WTC11 (cell line): ENCODE measurements around the gene LYG1. TPM values are rescaled to one million over a fixed set of nuclear protein-coding genes. Genes with fewer than 3 reads are reported as not detected.

Experiments used
- ATAC-seq: fragments of 200-7000 bp; cut with Tn5 transposase; 2 replicates; pipeline ENCODE4 v1.10.0; 2021; ENCODE audit warnings: mild to moderate bottlenecking, moderate library complexity
- CTCF ChIA-PET: fragments of 300-600 bp; sonication (Branson Sonifier 250); formaldehyde crosslinking; loops from one replicate; lab custom pipeline; 2021; ENCODE audit warnings: antibody characterized with exemption; lab: Charles Lee
- POLR2A ChIA-PET: fragments of 350-600 bp; sonication (Branson Sonifier 250); formaldehyde crosslinking; loops from one replicate; lab custom pipeline; 2021; ENCODE audit warnings: antibody characterized with exemption; lab: Charles Lee
- DNase-seq: peaks from one replicate; pipeline ENCODE4 v3.0.0; 2021; ENCODE audit warnings: low spot score
- H3K27ac Mint-ChIP-seq: 2 replicates; pipeline ENCODE4 v1.8.0; 2021; ENCODE audit warnings: mixed read lengths
- H3K27me3 Mint-ChIP-seq: 2 replicates; pipeline ENCODE4 v1.8.0; 2021; ENCODE audit warnings: low read depth, mild to moderate bottlenecking, moderate library complexity, mixed read lengths
- H3K36me3 Mint-ChIP-seq: 2 replicates; pipeline ENCODE4 v1.8.0; 2021; ENCODE audit warnings: mixed read lengths
- H3K4me1 Mint-ChIP-seq: 2 replicates; pipeline ENCODE4 v1.8.0; 2022; ENCODE audit warnings: mixed read lengths
- H3K4me3 Mint-ChIP-seq: 2 replicates; pipeline ENCODE4 v1.8.0; 2021; ENCODE audit warnings: mild to moderate bottlenecking, moderate library complexity, mixed read lengths
- H3K9me3 Mint-ChIP-seq: 2 replicates; pipeline ENCODE4 v1.8.0; 2021; ENCODE audit warnings: mixed read lengths
- AR ChIP-seq: fragments of 250-450 bp; sonication (Bioruptor Pico); IDR thresholded peaks from 2 replicates; pipeline ENCODE4 v1.9.0; 2021; ENCODE audit warnings: mild to moderate bottlenecking
- CBFB ChIP-seq: sonication (generic); formaldehyde crosslinking; IDR thresholded peaks from 2 replicates; pipeline ENCODE4 v1.8.1; 2022; ENCODE audit warnings: mild to moderate bottlenecking, low read depth, missing genetic modification reagents
- CREB1 ChIP-seq: sonication (generic); formaldehyde crosslinking; IDR thresholded peaks from 2 replicates; pipeline ENCODE4 v1.8.0; 2023; ENCODE audit warnings: mild to moderate bottlenecking, missing genetic modification reagents
- CTCF ChIP-seq: fragments of 200-600 bp; IDR thresholded peaks from 2 replicates; pipeline ENCODE4 v1.8.0; 2022; ENCODE audit warnings: antibody characterized with exemption
- E2F1 ChIP-seq: sonication (generic); formaldehyde crosslinking; IDR thresholded peaks from 2 replicates; pipeline ENCODE4 v1.8.0; 2022; ENCODE audit warnings: mild to moderate bottlenecking, missing genetic modification reagents
- EMX1 ChIP-seq: fragments of 250-450 bp; sonication (Bioruptor Pico); IDR thresholded peaks from 2 replicates; pipeline ENCODE4 v1.8.0; 2021; ENCODE audit warnings: mild to moderate bottlenecking
- ETV6 ChIP-seq: sonication (generic); formaldehyde crosslinking; IDR thresholded peaks from 2 replicates; pipeline ENCODE4 v1.8.1; 2022; ENCODE audit warnings: mild to moderate bottlenecking, missing genetic modification reagents
- FOXP4 ChIP-seq: sonication (generic); formaldehyde crosslinking; IDR thresholded peaks from 2 replicates; pipeline ENCODE4 v1.8.0; 2022; ENCODE audit warnings: mild to moderate bottlenecking, missing genetic modification reagents
- JAZF1 ChIP-seq: fragments of 250-450 bp; sonication (Bioruptor Pico); IDR thresholded peaks from 2 replicates; pipeline ENCODE4 v1.9.0; 2021; ENCODE audit warnings: moderate library complexity, mild to moderate bottlenecking, inconsistent platforms
- MAX ChIP-seq: sonication (generic); formaldehyde crosslinking; IDR thresholded peaks from 2 replicates; pipeline ENCODE4 v1.8.0; 2022; ENCODE audit warnings: mild to moderate bottlenecking, missing genetic modification reagents
- ZNF121 ChIP-seq: sonication (generic); formaldehyde crosslinking; IDR thresholded peaks from 2 replicates; pipeline ENCODE4 v1.8.0; 2023; ENCODE audit warnings: missing genetic modification reagents
- ZNF219 ChIP-seq: sonication (generic); formaldehyde crosslinking; IDR thresholded peaks from 2 replicates; pipeline ENCODE4 v1.8.0; 2023; ENCODE audit warnings: missing genetic modification reagents, mild to moderate bottlenecking, borderline replicate concordance
- ZNF396 ChIP-seq: fragments of 250-450 bp; sonication (Bioruptor Pico); IDR thresholded peaks from 2 replicates; pipeline ENCODE4 v1.8.0; 2021; ENCODE audit warnings: mild to moderate bottlenecking, moderate library complexity, borderline replicate concordance
- ZSCAN18 ChIP-seq: fragments of 250-450 bp; sonication (Bioruptor Pico); IDR thresholded peaks from 2 replicates; pipeline ENCODE4 v2.1.2; 2022; ENCODE audit warnings: mild to moderate bottlenecking, moderate library complexity
- total RNA-seq: library from RNA; stranded (reverse); gene quantifications from 3 replicates; pipeline ENCODE4 v1.2.3, GENCODE V29; 2021
- TF ChIP-seq, protein P1 (sequence below): sonication (generic); formaldehyde crosslinking; IDR thresholded peaks from 2 replicates; pipeline ENCODE4 v1.8.1; 2022; ENCODE audit warnings: missing genetic modification reagents, borderline replicate concordance
- TF ChIP-seq, protein P2 (sequence below): fragments of 250-450 bp; sonication (Bioruptor Pico); IDR thresholded peaks from 2 replicates; pipeline ENCODE4 v1.9.0; 2021; ENCODE audit warnings: moderate library complexity, mild to moderate bottlenecking, inconsistent platforms, borderline replicate concordance

Gene LYG1
- total RNA-seq, 1 experiment from 2014 or later: 0.35 TPM

- CTCF ChIA-PET: interaction anchor here (0.5 kb wide), 1 partner anchor 456 kb away, joined by 3 read pairs; no protein-coding TSS in a partner anchor
- DNase-seq: no peak
- Mint-ChIP-seq H3K9me3 (peaks cover 27% of the 10 kb centered on the region), H3K36me3 (no peaks in the 10 kb centered on the region), H3K27ac (no peak overlapping the region), H3K4me1 (no peaks in the 10 kb centered on the region), H3K4me3 (no peak overlapping the region), H3K27me3 (peaks cover 5% of the 10 kb centered on the region; the same call in 1 of the 2 replicates)
- POLR2A ChIA-PET: no interaction called here
- ATAC-seq: no peak
- TF ChIP-seq CBFB (no peak), CREB1 (CRISPR knock-in tag) (no peak), EMX1 (CRISPR knock-in tag) (no peak), ZSCAN18 (no peak), JAZF1 (CRISPR knock-in tag) (no peak), ETV6 (no peak), AR (CRISPR knock-in tag) (no peak), E2F1 (CRISPR knock-in tag) (no peak)
- TF ChIP-seq, protein P1, sequence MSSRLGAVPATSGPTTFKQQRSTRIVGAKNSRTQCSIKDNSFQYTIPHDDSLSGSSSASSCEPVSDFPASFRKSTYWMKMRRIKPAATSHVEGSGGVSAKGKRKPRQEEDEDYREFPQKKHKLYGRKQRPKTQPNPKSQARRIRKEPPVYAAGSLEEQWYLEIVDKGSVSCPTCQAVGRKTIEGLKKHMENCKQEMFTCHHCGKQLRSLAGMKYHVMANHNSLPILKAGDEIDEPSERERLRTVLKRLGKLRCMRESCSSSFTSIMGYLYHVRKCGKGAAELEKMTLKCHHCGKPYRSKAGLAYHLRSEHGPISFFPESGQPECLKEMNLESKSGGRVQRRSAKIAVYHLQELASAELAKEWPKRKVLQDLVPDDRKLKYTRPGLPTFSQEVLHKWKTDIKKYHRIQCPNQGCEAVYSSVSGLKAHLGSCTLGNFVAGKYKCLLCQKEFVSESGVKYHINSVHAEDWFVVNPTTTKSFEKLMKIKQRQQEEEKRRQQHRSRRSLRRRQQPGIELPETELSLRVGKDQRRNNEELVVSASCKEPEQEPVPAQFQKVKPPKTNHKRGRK (CRISPR knock-in tag): no peak
These were observed 41.5 kb downstream of the LYG1 start for GRCh38 chr2:99259465-99259864.

GRCh38 chr2:99256677-99257076 lies 44.3 kb downstream of the LYG1 start:
- ChIA-PET CTCF (no interaction called here), POLR2A (no interaction called here)
- TF ChIP-seq CTCF: no peak
- DNase-seq (no peak), ATAC-seq (no peak)
- H3K36me3 Mint-ChIP-seq: 0 out of 2 replicates have a peak, but pooled peaks cover 2% of the 10 kb centered on the region
- peaks cover 30% of the 10 kb centered on the region for H3K9me3 Mint-ChIP-seq
- no peaks in the 10 kb centered on the region for H3K4me1 Mint-ChIP-seq
- no peak overlapping the region for H3K4me3 Mint-ChIP-seq
- H3K27ac Mint-ChIP-seq: no peak overlapping the region
- H3K27me3 Mint-ChIP-seq: peaks cover 5% of the 10 kb centered on the region; the same call in 1 of the 2 replicates

- CTCF ChIA-PET: no interaction called here
- H3K36me3 Mint-ChIP-seq: 0 out of 2 replicates have a peak, but pooled peaks cover 2% of the 10 kb centered on the region
- no peaks in the 10 kb centered on the region for H3K4me1 Mint-ChIP-seq
- no peak for DNase-seq
- H3K27me3 Mint-ChIP-seq: peaks cover 5% of the 10 kb centered on the region; the same call in 1 of the 2 replicates
- ATAC-seq: no peak
- H3K4me3 Mint-ChIP-seq: no peak within 1 kb of the TSS
- H3K27ac Mint-ChIP-seq: no peak within 1 kb of the TSS
- POLR2A ChIA-PET: no interaction called here
- peaks cover 38% of the 10 kb centered on the region for H3K9me3 Mint-ChIP-seq
- TF ChIP-seq FOXP4 (CRISPR knock-in tag): no peak
- TF ChIP-seq, protein P2, sequence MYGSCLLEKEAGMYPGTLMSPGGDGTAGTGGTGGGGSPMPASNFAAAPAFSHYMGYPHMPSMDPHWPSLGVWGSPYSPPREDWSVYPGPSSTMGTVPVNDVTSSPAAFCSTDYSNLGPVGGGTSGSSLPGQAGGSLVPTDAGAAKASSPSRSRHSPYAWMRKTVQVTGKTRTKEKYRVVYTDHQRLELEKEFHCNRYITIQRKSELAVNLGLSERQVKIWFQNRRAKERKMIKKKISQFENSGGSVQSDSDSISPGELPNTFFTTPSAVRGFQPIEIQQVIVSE (CRISPR knock-in tag): no peak
- TF ChIP-seq ZNF396 (CRISPR knock-in tag): no peak
- TF ChIP-seq ZNF121 (CRISPR knock-in tag): no peak
- no peak for TF ChIP-seq ZNF219 (CRISPR knock-in tag)
- TF ChIP-seq MAX (CRISPR knock-in tag): no peak
These were observed 45.3 kb downstream of the LYG1 start, which contains the start of gene LYG2 for GRCh38 chr2:99255491-99256318. Gene LYG2, minus strand, starts transcription at chr2:99255666. Its CDS starts 1,406 bp downstream, at chr2:99254260.
